Glomerular visceral epithelial cell (primary cell): Measurements from ENCODE around the gene CDK17.
A peak's percentile ranks its signal among the peaks of the same experiment; 100 is the strongest.

Experiments
- DNase-seq: peaks from one replicate; pipeline ENCODE4 v3.0.0-alpha.2; 2016; ENCODE audit errors: extremely low spot score

The CDK17 gene

GRCh38 chr12:96238336-96239047 lies 161.7 kb downstream of the CDK17 start:
- DNase-seq = no peak

- DNase-seq = peak; percentile 81
Measured at GRCh38 chr12:96237465-96238077, 162.7 kb downstream of the CDK17 start.

- DNase-seq = no peak
Measured at GRCh38 chr12:96237035-96237434, 163.2 kb downstream of the CDK17 start.

DNA sequence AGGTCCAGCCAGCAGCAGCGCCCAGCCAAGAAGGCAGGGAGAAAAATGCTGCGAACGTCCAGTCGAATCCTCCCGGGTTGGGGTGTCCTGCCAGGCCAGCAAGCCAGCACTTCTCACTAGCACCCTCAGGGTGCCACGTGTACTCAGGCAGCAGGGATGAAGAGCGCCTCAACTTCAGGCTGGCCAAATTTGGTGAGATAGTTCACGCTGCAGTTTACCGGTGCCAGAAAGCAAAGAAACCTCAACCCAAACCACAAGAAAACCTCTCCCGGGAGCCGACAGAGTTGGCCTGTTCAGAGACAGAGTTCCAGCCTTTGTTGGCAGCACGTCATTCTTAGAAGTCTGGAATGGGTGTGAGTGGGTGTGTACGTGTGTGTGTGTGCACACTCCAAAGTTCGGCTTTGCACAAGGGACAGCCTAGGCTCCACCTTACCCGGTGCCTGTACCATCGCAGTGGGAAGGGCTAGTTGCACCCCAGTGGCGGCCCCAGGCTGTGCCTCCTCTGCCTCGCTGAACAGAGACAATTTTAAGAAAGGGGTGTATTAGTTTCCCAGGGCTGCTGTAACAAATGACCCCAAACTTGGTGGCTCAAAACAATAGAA lies 163.9 kb downstream of the CDK17 start:
- DNase-seq = no peak

DNA sequence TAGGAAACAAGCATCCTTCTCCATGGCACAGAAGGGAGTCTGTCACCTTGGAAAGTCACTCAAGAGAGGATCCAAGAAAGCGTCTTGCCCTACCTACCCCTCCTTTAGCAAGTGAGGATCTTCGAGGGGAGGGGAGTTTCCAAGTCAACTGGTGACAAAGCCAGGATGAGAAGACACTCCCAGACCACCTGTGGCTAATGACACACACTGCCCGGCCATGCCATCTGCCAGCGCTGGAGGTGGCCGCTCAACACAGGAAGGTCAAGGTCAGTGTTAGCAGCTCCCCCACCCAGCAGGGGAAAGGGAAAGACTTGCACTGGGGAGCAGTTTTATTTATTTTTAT lies 164.8 kb downstream of the CDK17 start:
- no peak for DNase-seq

DNA sequence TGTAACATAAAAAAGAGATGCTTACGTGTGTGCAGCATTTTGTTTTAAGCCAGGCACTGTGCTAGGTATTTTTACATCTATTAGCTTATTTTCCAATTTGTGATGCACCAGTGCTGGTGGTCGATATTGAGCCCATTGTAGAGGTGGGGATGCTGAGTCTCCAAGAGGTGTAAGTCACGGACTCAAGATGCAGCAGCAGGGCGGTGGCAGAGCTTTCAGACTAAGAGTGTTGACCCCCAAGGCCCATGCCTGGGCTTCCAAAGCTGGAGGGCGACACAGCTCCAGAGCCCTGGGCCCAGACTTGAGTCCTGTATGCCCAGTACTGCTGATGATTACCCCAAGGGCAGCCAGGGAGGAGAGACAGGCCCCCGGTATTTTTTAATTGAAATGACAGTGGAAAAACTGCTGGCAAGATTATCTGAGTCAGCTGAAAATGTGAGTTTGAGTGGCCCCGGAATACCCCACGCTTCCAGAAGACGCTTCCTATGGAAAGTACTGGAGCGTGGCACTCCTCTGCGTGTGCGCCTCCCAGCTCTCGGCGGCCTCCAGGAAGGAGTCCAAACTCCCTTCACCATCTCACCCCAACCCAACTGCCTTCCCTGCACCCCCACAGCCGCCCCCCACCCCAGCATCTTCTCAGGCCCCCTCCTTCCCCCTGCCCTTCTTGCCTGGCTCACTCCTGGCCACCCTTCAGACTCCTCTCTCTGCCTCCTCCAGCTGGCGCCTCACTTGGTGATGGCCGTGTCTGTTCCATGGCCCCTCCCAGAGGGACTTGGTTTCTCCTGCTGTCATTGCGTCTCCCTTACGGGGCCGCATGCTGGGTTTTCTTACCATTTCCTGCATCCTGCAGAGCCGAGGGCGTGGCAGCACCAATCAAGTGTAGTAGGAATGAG lies 165.4 kb downstream of the CDK17 start:
- DNase-seq = no peak

GRCh38 chr12:96233939-96234461 lies 166.2 kb downstream of the CDK17 start:
- no peak for DNase-seq

- no peak for DNase-seq
Measured at GRCh38 chr12:96233168-96233567, 167.1 kb downstream of the CDK17 start.

DNA sequence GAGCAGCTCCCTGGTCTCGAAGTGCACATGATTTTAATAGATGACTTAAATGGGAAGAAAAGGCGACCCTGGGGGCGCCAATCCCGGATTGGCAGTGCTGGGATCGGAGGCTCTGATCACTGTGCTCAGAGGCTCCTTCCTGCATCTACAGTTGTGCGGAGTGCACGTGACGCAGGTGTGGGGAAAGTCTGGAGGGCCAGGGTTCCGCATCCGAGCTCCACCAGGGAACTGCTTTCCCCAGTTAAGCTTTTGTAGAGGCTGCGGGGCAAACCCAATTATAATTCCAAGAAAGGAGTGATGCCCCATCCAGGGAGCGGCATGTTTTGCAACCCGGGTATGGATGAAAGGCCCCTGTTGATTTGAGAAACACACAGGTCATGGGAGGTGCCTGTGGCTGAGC lies 169.6 kb downstream of the CDK17 start:
- DNase-seq = no peak

- DNase-seq = no peak
Measured at GRCh38 chr12:96228566-96229248, 171.5 kb downstream of the CDK17 start.
